SU-DHL-6 (cell line): ENCODE data around the gene NLRP3.

Source experiments
- CTCF ChIP-seq: fragments of 200-600 bp; sonication (generic); IDR thresholded peaks from one replicate; pipeline ENCODE4 v1.5.1; 2017; ENCODE audit warnings: antibody characterized with exemption, mild to moderate bottlenecking, low read length, moderate library complexity; ENCODE audit not compliant: insufficient read depth, poor library complexity, severe bottlenecking
- EZH2phosphoT487 ChIP-seq: fragments of 200-600 bp; sonication (generic), shearing (Covaris generic); conservative IDR thresholded peaks from 2 replicates; pipeline ENCODE4 v1.6.1; 2018; ENCODE audit warnings: mild to moderate bottlenecking, antibody characterized with exemption, low read length, moderate library complexity, mixed read lengths

- TF ChIP-seq CTCF (no peak), EZH2phosphoT487 (no peak)
Observed at GRCh38 chr1:247392088-247392487, 23.9 kb upstream of the NLRP3 start.
